Progenitor cell of endocrine pancreas (in vitro differentiated cells): ENCODE measurements around the gene KCNJ18. TPM values are rescaled to one million over a fixed set of nuclear protein-coding genes. Genes with fewer than 3 reads are reported as not detected.
"Not testable (repeated sequence)": the region's sequence is repeated elsewhere in the genome, so short reads cannot be mapped to it uniquely, and the experiment has no call there.

Source experiments
- DNase-seq: peaks from one replicate; pipeline ENCODE4 v3.0.0; 2021; ENCODE audit warnings: low spot score; ENCODE audit not compliant: unreplicated experiment
- H3K27ac Mint-ChIP-seq: 2 replicates; pipeline ENCODE4 v1.8.0; 2021; ENCODE audit warnings: mild to moderate bottlenecking, moderate library complexity, mixed read lengths
- H3K27me3 Mint-ChIP-seq: 2 replicates; pipeline ENCODE4 v1.8.0; 2021; ENCODE audit warnings: mixed read lengths
- H3K36me3 Mint-ChIP-seq: 2 replicates; pipeline ENCODE4 v1.8.0; 2022; ENCODE audit warnings: mixed read lengths; ENCODE audit not compliant: insufficient read depth
- H3K4me1 Mint-ChIP-seq: 2 replicates; pipeline ENCODE4 v1.8.0; 2021; ENCODE audit warnings: low read depth, mixed read lengths
- H3K4me3 Mint-ChIP-seq: 2 replicates; pipeline ENCODE4 v1.8.0; 2021; ENCODE audit warnings: low read depth, mild to moderate bottlenecking, moderate library complexity, mixed read lengths
- H3K9me3 Mint-ChIP-seq: 2 replicates; pipeline ENCODE4 v1.8.0; 2021; ENCODE audit warnings: low read depth, mixed read lengths
- total RNA-seq: library from RNA; stranded (reverse); gene quantifications from 2 replicates; pipeline ENCODE4 v1.2.1, GENCODE V29; 2021

Gene KCNJ18
- total RNA-seq, 1 donor from 2014 or later: not detected

DNA sequence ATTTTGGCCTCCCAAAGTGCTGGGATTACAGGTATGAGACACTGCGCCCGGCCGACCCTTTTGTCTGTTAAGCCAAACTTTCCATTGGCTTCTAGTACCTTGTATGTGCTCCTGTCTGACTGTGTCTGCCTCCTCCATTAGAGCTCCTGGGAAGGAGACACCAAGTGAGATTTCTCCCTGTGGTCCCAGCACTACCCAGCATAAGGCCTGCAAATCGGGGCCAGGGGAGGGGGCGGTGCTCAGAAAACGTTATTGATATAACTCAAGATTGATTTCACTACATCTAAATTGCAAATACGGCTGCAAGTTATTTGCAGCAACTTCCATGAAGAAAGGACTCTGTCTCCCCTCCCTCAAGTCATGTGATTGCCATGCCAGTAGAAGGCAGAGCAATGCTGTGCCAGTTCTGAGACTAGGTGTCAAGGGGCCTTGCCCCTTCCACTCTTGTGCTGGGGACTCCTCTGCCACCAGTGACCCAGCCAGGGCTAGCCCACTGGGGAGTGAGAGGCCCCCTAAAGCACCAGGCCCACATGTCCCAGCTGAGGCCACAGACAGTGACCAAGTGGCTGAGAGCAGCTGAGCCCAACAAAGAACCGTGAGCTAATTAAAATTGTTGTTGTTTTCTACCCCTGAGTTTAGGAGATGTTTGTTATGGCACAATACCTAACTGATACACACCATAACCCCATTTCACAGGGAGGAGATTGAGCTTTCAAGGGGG is 55.0 kb downstream of the KCNJ18 start:
- H3K9me3 Mint-ChIP-seq: peaks cover 33% of the 10 kb centered on the region
- not testable (repeated sequence) for H3K36me3 Mint-ChIP-seq, H3K27me3 Mint-ChIP-seq, DNase-seq, H3K4me3 Mint-ChIP-seq, H3K4me1 Mint-ChIP-seq, H3K27ac Mint-ChIP-seq

- H3K4me3 Mint-ChIP-seq, H3K36me3 Mint-ChIP-seq, DNase-seq, H3K27me3 Mint-ChIP-seq, H3K27ac Mint-ChIP-seq, H3K4me1 Mint-ChIP-seq: not testable (repeated sequence)
- peaks cover 36% of the 10 kb centered on the region for H3K9me3 Mint-ChIP-seq
These were observed 56.4 kb downstream of the KCNJ18 start for GRCh38 chr17:21748686-21749085.

DNA sequence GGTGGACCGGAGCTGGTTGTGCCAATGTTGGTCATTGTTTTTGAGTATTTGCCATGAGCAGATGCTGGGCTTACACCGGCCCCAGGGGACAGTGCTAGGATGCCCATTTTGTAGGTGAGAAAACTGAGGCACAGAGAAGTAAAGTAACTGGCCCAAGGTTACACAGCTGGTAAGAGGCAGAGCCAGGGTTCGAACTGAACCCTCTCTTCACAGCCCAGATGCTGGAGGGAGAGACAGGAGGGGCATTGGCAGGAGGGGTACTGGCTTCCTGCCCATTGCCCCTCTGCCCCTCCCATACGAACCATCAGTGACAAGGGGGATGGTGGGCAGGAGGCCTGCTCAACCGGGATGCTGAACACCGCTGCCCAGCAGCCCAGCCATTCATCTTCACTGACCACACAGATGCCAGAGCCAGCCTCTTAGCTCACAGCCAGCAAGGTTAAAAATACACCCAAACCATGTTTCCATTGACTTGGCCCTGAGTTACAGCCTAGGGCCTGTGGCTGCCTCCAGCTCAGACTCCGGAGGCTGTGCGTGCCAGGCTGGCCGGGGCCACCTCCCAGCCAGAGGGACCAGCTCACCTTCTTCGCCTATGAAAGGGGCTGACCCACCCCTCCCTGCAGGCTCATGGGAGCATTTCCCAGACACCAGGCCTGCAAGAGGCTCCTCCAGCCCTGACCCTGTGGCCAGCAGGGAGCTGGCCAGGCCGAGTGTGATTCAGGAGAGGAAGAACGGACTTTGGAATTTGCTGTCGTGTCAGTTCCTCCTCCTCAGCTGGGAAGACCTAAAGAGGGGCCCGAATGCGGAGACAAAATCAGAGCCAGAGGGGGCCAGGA is 57.6 kb downstream of the KCNJ18 start:
- not testable (repeated sequence) for DNase-seq, H3K36me3 Mint-ChIP-seq, H3K27ac Mint-ChIP-seq, H3K27me3 Mint-ChIP-seq, H3K4me1 Mint-ChIP-seq, H3K4me3 Mint-ChIP-seq
- H3K9me3 Mint-ChIP-seq: peaks cover 37% of the 10 kb centered on the region

DNA sequence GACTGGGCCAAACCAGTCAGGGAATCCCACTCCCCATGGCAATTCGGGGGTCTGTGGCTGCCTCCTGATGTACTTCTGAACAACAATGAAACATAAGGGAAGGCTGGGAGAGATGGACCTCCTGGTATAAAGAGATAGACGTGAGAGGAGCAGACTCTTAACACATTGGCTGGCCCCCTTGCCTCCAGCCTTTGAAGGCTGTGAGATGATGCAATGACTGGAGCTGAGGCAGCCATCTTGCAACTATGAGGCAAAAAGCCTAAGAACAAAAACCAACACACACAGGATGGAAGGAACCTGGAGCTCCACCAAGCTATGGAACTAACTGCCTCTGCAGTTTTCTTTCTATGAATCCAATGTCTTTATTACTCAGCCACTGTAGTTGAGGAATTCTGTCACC is 58.8 kb downstream of the KCNJ18 start:
- H3K27me3 Mint-ChIP-seq, H3K4me3 Mint-ChIP-seq, DNase-seq, H3K27ac Mint-ChIP-seq, H3K36me3 Mint-ChIP-seq, H3K4me1 Mint-ChIP-seq: not testable (repeated sequence)
- H3K9me3 Mint-ChIP-seq: peaks cover 33% of the 10 kb centered on the region
